ENCODE measurements around the gene CDKN2AIPNL.

DNA sequence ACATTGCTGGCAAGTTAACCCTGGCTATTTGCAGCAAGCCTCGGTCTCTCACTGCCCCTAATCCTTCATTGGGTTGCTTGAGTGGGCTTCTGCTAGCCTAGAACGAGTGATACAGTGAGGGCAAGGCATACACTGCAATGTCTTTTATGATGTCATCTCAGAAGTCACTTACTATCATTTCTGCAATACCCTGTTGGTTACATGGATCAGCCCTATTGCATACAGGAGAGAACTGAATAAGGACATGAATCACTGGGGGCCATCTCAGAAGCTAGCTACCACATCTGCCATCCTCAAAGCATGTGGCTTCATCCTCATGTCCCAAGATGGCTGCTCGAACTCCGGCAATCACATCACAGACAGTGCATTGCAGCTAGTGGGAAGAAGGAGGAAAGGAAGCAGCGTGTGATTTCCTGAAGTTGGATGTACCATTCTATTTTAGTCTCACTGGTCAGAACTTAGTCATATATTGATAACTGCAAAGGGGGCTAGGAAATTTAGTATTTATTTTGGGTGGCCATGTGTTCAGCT is 33.3 kb upstream of the CDKN2AIPNL start:
- no peak for TF ChIP-seq POLR2AphosphoS5 (IDR thresholded peaks at IDR 0.05)
- TF ChIP-seq, protein P1, sequence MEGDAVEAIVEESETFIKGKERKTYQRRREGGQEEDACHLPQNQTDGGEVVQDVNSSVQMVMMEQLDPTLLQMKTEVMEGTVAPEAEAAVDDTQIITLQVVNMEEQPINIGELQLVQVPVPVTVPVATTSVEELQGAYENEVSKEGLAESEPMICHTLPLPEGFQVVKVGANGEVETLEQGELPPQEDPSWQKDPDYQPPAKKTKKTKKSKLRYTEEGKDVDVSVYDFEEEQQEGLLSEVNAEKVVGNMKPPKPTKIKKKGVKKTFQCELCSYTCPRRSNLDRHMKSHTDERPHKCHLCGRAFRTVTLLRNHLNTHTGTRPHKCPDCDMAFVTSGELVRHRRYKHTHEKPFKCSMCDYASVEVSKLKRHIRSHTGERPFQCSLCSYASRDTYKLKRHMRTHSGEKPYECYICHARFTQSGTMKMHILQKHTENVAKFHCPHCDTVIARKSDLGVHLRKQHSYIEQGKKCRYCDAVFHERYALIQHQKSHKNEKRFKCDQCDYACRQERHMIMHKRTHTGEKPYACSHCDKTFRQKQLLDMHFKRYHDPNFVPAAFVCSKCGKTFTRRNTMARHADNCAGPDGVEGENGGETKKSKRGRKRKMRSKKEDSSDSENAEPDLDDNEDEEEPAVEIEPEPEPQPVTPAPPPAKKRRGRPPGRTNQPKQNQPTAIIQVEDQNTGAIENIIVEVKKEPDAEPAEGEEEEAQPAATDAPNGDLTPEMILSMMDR (IDR thresholded peaks at IDR 0.05): no peak
- no peak for TF ChIP-seq POLR2A (IDR thresholded peaks at IDR 0.05)
